ENCODE data around the gene SRPRB. TPM values are rescaled to one million over a fixed set of nuclear protein-coding genes. Genes with fewer than 3 reads are reported as not detected.

Gene SRPRB
- total RNA-seq, 1 donor from 2014 or later, result 111 TPM

GRCh38 chr3:133841196-133841595, 35.6 kb downstream of the SRPRB start:
- DNase-seq (ENCODE audit: low read depth) (no peak), FAIRE-seq (no peak)
- TF ChIP-seq CTCF (IDR thresholded peaks at IDR 0.05; ENCODE audit: insufficient read depth, low read length, severe bottlenecking), result no peak
- Histone ChIP-seq H3K36me3 (ENCODE audit: control insufficient read depth, insufficient read depth, low read length) (no peaks in the 10 kb centered on the region), H3K4me3 (ENCODE audit: low read depth, low read length) (no peak overlapping the region), H3K27me3 (ENCODE audit: control insufficient read depth, insufficient read depth, low read length) (no peaks in the 10 kb centered on the region)

GRCh38 chr3:133842158-133842557, 36.5 kb downstream of the SRPRB start:
- Histone ChIP-seq H3K4me3 (ENCODE audit: low read depth, low read length) (no peak overlapping the region), H3K36me3 (ENCODE audit: control insufficient read depth, insufficient read depth, low read length) (no peaks in the 10 kb centered on the region), H3K27me3 (ENCODE audit: control insufficient read depth, insufficient read depth, low read length) (no peaks in the 10 kb centered on the region)
- TF ChIP-seq CTCF (IDR thresholded peaks at IDR 0.05; ENCODE audit: insufficient read depth, low read length, severe bottlenecking), result no peak
- no peak for DNase-seq (ENCODE audit: low read depth)
- no peak for FAIRE-seq

GRCh38 chr3:133843634-133844033, 38.0 kb downstream of the SRPRB start:
- DNase-seq (ENCODE audit: low read depth) (no peak), FAIRE-seq (no peak)
- H3K27me3 ChIP-seq (ENCODE audit: control insufficient read depth, insufficient read depth, low read length), result no peaks in the 10 kb centered on the region
- no peaks in the 10 kb centered on the region for H3K36me3 ChIP-seq (ENCODE audit: control insufficient read depth, insufficient read depth, low read length)
- TF ChIP-seq CTCF (IDR thresholded peaks at IDR 0.05; ENCODE audit: insufficient read depth, low read length, severe bottlenecking), result no peak
- H3K4me3 ChIP-seq (ENCODE audit: low read depth, low read length), result no peak overlapping the region

- Histone ChIP-seq H3K27me3 (ENCODE audit: control insufficient read depth, insufficient read depth, low read length) (no peaks in the 10 kb centered on the region), H3K36me3 (ENCODE audit: control insufficient read depth, insufficient read depth, low read length) (no peaks in the 10 kb centered on the region), H3K4me3 (ENCODE audit: low read depth, low read length) (no peak overlapping the region)
- FAIRE-seq (no peak), DNase-seq (ENCODE audit: low read depth) (no peak)
- no peak for TF ChIP-seq CTCF (IDR thresholded peaks at IDR 0.05; ENCODE audit: insufficient read depth, low read length, severe bottlenecking)
These were observed 39.5 kb downstream of the SRPRB start for GRCh38 chr3:133845127-133845526.

- peak; percentile 36 for FAIRE-seq
- no peak for TF ChIP-seq CTCF (IDR thresholded peaks at IDR 0.05; ENCODE audit: insufficient read depth, low read length, severe bottlenecking)
- Histone ChIP-seq H3K4me3 (ENCODE audit: low read depth, low read length) (no peak overlapping the region), H3K36me3 (ENCODE audit: control insufficient read depth, insufficient read depth, low read length) (no peaks in the 10 kb centered on the region), H3K27me3 (ENCODE audit: control insufficient read depth, insufficient read depth, low read length) (no peaks in the 10 kb centered on the region)
- DNase-seq (ENCODE audit: low read depth), result peak; percentile 28
These were observed 43.7 kb downstream of the SRPRB start for GRCh38 chr3:133849346-133849745.

- FAIRE-seq, result no peak
- no peak for TF ChIP-seq CTCF (IDR thresholded peaks at IDR 0.05; ENCODE audit: insufficient read depth, low read length, severe bottlenecking)
- H3K27me3 ChIP-seq (ENCODE audit: control insufficient read depth, insufficient read depth, low read length), result no peaks in the 10 kb centered on the region
- H3K36me3 ChIP-seq (ENCODE audit: control insufficient read depth, insufficient read depth, low read length), result no peaks in the 10 kb centered on the region
- H3K4me3 ChIP-seq (ENCODE audit: low read depth, low read length), result no peak overlapping the region
- DNase-seq (ENCODE audit: low read depth), result no peak
These were observed 44.4 kb downstream of the SRPRB start for GRCh38 chr3:133850034-133850433.

All from bronchial epithelial cell (primary cell).